HG03025 (cell line): ENCODE measurements around the gene GNG4.
"Not testable (repeated sequence)": the region's sequence is repeated elsewhere in the genome, so short reads cannot be mapped to it uniquely, and the experiment has no call there.

ENCODE experiments used
- ATAC-seq: cut with Tn5 transposase; IDR thresholded peaks from one replicate; pipeline ENCODE4 v1.9.1; 2021; ENCODE audit warnings: mild to moderate bottlenecking, moderate library complexity; ENCODE audit not compliant: unreplicated experiment, low FRiP score

GNG4 gene

GRCh38 chr1:235628316-235629005 lies 21.1 kb downstream of the GNG4 start:
- ATAC-seq: no peak

- no peak for ATAC-seq
These were observed 23.8 kb downstream of the GNG4 start for GRCh38 chr1:235625831-235626230.

- ATAC-seq: no peak
These were observed 24.2 kb downstream of the GNG4 start for GRCh38 chr1:235625340-235625739.

- no peak for ATAC-seq
These were observed 24.8 kb downstream of the GNG4 start for GRCh38 chr1:235624721-235625333.

GRCh38 chr1:235622936-235623779 lies 26.4 kb downstream of the GNG4 start:
- ATAC-seq: no peak

- not testable (repeated sequence) for ATAC-seq
These were observed 30.4 kb downstream of the GNG4 start for GRCh38 chr1:235619149-235619548.

- no peak for ATAC-seq
These were observed 31.8 kb downstream of the GNG4 start for GRCh38 chr1:235617808-235618207.

- ATAC-seq: no peak
These were observed 32.4 kb downstream of the GNG4 start for GRCh38 chr1:235617140-235617539.

- no peak for ATAC-seq
These were observed 35.1 kb downstream of the GNG4 start for GRCh38 chr1:235614442-235614954.

GRCh38 chr1:235613602-235614001 lies 36.0 kb downstream of the GNG4 start:
- no peak for ATAC-seq

GRCh38 chr1:235612761-235613160 lies 36.8 kb downstream of the GNG4 start:
- ATAC-seq: no peak

GRCh38 chr1:235610157-235610556 lies 39.4 kb downstream of the GNG4 start:
- no peak for ATAC-seq

GRCh38 chr1:235608278-235608677 lies 41.3 kb downstream of the GNG4 start:
- no peak for ATAC-seq

- ATAC-seq: no peak
These were observed 42.3 kb downstream of the GNG4 start for GRCh38 chr1:235607284-235607683.

GRCh38 chr1:235601104-235601503 lies 48.5 kb downstream of the GNG4 start:
- ATAC-seq: no peak

- no peak for ATAC-seq
These were observed 50.0 kb downstream of the GNG4 start for GRCh38 chr1:235599536-235599935.

GRCh38 chr1:235597867-235598553 lies 51.6 kb downstream of the GNG4 start:
- ATAC-seq: no peak

- no peak for ATAC-seq
These were observed 54.5 kb downstream of the GNG4 start for GRCh38 chr1:235595079-235595478.

- not testable (repeated sequence) for ATAC-seq
These were observed 55.2 kb downstream of the GNG4 start for GRCh38 chr1:235594281-235594895.

GRCh38 chr1:235588916-235589515 lies 60.6 kb downstream of the GNG4 start:
- no peak for ATAC-seq
